Ascending aorta (tissue), 2 donors: ENCODE results near the gene FHOD3. TPM values are rescaled to one million over a fixed set of nuclear protein-coding genes. Genes with fewer than 3 reads are reported as not detected.

Experiments used
- DNase-seq, 2 donors: peaks; one replicate each; pipeline ENCODE4 v3.0.0-alpha.2; 2019; ENCODE audit warnings: low spot score in 2 of 2
- H3K27ac ChIP-seq, 2 donors: fragments of 200-600 bp; sonication (generic); one replicate each; pipeline ENCODE4 v1.5.1; 2016 to 2017; ENCODE audit warnings: mild to moderate bottlenecking in 1 of 2
- H3K27me3 ChIP-seq: fragments of 200-600 bp; sonication (generic); one replicate; pipeline ENCODE4 v1.5.1; 2017
- H3K36me3 ChIP-seq, 2 donors: fragments of 200-600 bp; sonication (generic); one replicate each; pipeline ENCODE4 v1.5.1; 2016
- H3K4me1 ChIP-seq, 2 donors: fragments of 200-600 bp; sonication (generic); one replicate each; pipeline ENCODE4 v1.5.1; 2016 to 2017; ENCODE audit warnings: mild to moderate bottlenecking in 1 of 2
- H3K4me3 ChIP-seq, 2 donors: fragments of 200-600 bp; sonication (generic); one replicate each; pipeline ENCODE4 v1.5.1; 2016 to 2017; ENCODE audit warnings: mild to moderate bottlenecking in 1 of 2
- H3K9me3 ChIP-seq, 2 donors: fragments of 200-600 bp; sonication (generic); one replicate each; pipeline ENCODE4 v1.5.1; 2016
- intact Hi-C: fragments of 100-400 bp; cut with DNase I; formaldehyde crosslinking; loops from one replicate; pipeline ENCODE4 v1.15.1; 2023
- total RNA-seq: library from RNA; depleted of rRNA; stranded (reverse); fragments of >200 nt; gene quantifications from one replicate; pipeline ENCODE4 v1.1.0, GENCODE V29; 2016
- TF ChIP-seq, protein P1 (sequence below), 3 experiments: fragments of 200-600 bp in 2 of 3; fragments of 450-650 bp in 1 of 3; sonication (generic) in 2 of 3; IDR thresholded peaks; one replicate each; pipeline ENCODE4 v1.5.1; 2016 to 2019; ENCODE audit warnings: antibody characterized with exemption in 3 of 3, mild to moderate bottlenecking in 1 of 3, moderate library complexity in 1 of 3

FHOD3 gene
- total RNA-seq, 1 donor from 2014 or later, result 12.7 TPM

DNA sequence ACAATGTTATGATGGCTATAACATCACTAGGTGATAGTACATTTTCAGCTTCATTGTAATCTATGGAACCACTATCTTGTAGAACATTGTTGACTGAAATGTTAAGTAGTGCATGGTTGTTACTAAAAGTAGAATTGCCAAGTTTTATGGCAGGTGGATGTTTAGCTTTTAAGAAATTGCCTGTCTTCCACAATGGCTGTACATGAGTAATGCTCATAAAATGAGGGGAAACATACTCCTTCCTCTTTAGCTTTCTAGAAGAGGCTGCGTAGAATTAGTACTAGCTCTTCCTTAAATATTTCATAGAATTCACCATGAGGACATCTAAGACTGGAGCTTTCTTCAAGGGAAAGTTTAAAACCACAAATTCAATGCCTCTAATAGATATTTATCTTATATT, 370.3 kb downstream of the FHOD3 start:
- peaks cover 0 to 5% of the 10 kb centered on the region in 2 donors for H3K4me1 ChIP-seq
- TF ChIP-seq, protein P1, sequence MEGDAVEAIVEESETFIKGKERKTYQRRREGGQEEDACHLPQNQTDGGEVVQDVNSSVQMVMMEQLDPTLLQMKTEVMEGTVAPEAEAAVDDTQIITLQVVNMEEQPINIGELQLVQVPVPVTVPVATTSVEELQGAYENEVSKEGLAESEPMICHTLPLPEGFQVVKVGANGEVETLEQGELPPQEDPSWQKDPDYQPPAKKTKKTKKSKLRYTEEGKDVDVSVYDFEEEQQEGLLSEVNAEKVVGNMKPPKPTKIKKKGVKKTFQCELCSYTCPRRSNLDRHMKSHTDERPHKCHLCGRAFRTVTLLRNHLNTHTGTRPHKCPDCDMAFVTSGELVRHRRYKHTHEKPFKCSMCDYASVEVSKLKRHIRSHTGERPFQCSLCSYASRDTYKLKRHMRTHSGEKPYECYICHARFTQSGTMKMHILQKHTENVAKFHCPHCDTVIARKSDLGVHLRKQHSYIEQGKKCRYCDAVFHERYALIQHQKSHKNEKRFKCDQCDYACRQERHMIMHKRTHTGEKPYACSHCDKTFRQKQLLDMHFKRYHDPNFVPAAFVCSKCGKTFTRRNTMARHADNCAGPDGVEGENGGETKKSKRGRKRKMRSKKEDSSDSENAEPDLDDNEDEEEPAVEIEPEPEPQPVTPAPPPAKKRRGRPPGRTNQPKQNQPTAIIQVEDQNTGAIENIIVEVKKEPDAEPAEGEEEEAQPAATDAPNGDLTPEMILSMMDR (IDR thresholded peaks at IDR 0.05), result no peak
- H3K27me3 ChIP-seq, result no peaks in the 10 kb centered on the region
- no peak for DNase-seq
- intact Hi-C loops, result no loop called here
- no peaks in the 10 kb centered on the region for H3K9me3 ChIP-seq
- no peaks in the 10 kb centered on the region for H3K36me3 ChIP-seq
- H3K4me3 ChIP-seq, result no peak overlapping the region
- no peak overlapping the region for H3K27ac ChIP-seq

DNA sequence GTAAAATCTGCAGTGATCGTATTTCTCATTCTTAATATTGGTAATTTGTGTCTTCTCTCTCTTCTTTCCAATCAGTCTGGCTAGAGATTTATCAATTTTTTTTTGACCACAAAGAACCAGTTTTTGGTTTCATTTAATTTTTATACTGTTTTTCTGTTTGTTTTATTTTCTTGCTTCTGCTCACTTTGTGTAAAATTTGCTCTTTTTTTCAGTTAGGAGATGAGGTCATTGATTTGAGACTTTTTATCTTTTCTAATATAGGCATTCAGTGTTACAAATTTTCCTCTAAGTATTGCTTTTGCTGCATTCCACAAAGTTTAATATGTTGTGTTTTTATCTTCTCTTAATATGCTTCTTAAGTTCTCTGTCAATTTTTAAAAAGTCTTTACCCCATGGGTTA, 370.8 kb downstream of the FHOD3 start:
- Histone ChIP-seq H3K27ac (no peak overlapping the region), H3K4me3 (no peak overlapping the region), H3K27me3 (no peaks in the 10 kb centered on the region), H3K9me3 (no peaks in the 10 kb centered on the region), H3K4me1 (peaks cover 0 to 9% of the 10 kb centered on the region in 2 donors), H3K36me3 (no peaks in the 10 kb centered on the region)
- DNase-seq, result no peak
- intact Hi-C loops, result no loop called here
- TF ChIP-seq, protein P1 (IDR thresholded peaks at IDR 0.05), result no peak

DNA sequence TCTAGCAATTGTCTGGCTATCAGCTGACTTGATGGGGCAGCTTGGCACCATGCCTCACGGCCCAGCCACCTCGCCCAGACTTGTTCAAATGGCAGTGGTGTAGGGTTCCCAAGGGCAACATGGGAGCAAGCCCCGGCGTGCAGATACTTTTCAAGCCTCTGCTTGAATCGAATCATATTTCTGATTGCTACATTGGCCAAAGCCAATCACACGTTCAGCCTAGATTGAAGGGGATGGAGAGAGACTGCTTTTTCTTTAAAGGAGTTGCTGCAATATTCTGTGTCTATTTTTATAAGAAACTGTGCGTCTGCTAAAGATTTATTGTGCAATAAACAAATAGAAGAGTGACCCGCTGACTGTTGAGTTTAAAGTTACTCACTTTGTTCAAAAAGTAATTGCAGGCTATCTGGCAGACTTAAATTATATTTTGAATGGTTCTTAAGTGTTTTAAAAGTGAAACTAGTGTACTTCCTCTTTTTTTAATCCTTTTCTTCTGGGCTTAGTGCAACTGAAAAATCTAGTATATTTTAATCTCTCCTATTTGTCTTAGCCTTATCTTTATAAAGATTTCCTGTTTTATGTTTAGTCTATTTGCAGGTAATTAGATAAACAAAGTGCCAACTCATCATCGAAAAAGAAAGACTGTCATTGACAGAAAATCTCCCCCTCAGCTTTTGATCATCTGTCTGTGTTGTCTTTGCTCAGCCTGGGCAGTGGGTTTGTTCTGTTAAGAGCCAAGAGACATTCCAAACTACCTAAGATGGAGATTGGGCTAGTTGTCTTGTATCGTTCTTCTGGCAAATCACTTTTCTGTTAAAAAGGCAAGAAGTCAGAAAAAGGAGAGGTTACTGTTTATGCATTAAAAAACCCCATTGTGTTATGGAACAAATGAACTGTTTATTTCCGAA, 375.2 kb downstream of the FHOD3 start:
- Histone ChIP-seq H3K4me1 (peaks cover 0 to 13% of the 10 kb centered on the region in 2 donors), H3K36me3 (no peaks in the 10 kb centered on the region), H3K9me3 (peaks cover 0 to 16% of the 10 kb centered on the region in 2 donors), H3K27ac (peak overlapping the region; percentile 69 to 77), H3K27me3 (no peaks in the 10 kb centered on the region), H3K4me3 (peak overlapping the region; percentile 42 to 46)
- peak in 1 of 2 donors; percentile 67 for DNase-seq
- TF ChIP-seq, protein P1 (IDR thresholded peaks at IDR 0.05), result no peak
- intact Hi-C loops, result loop anchor here (5.0 kb wide), 2 partner anchors 45 to 90 kb away; no protein-coding TSS in a partner anchor

DNA sequence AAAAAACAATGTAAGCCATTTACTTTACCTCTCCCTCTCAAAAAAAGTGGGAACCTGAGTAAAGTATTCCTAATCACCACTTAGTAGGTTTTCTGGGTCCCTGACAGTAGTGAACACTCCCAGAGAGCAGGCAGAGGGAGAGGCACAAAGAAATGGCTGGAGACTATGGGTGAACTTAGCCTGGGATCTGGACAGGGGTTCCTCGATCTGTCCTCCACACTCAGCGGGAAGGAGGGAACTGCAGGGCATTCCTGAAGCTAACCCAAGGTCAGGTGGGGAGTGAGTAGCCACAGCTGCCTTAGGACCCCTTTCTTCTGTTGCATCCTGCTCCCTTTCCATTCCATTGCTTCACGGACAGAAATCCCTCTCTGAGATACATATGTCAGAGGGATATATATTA, 375.9 kb downstream of the FHOD3 start:
- TF ChIP-seq, protein P1 (IDR thresholded peaks at IDR 0.05), result no peak
- H3K9me3 ChIP-seq, result peaks cover 0 to 16% of the 10 kb centered on the region in 2 donors
- peak overlapping the region; percentile 69 to 77 for H3K27ac ChIP-seq
- peaks cover 0 to 13% of the 10 kb centered on the region in 2 donors for H3K4me1 ChIP-seq
- no peak for DNase-seq
- intact Hi-C loops, result loop anchor here (5.0 kb wide), 2 partner anchors 46 to 91 kb away; no protein-coding TSS in a partner anchor
- H3K4me3 ChIP-seq, result peak overlapping the region in 1 of 2 donors; percentile 46
- no peaks in the 10 kb centered on the region for H3K27me3 ChIP-seq
- no peaks in the 10 kb centered on the region for H3K36me3 ChIP-seq

DNA sequence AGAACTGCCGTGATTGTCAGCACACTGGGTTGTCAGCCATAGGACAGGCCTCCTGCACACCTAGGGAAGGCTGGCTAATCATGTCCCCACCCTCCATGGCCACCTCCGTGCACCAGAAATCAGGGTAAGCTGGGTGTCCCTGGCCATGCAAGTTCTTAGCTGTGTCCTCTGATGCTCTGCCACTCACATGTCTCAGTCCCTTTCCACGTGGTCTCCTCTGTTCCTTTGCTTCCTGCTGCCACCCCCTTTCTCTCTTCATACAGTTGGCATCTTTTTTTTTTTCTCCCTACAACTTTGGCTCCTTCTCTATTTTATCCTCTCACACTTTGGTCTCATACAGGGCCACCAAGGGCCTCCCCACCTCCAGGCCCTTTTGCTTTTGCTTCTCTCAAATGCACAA, 377.6 kb downstream of the FHOD3 start:
- Histone ChIP-seq H3K9me3 (peaks cover 0 to 16% of the 10 kb centered on the region in 2 donors), H3K4me3 (no peak overlapping the region), H3K27me3 (no peaks in the 10 kb centered on the region), H3K36me3 (no peaks in the 10 kb centered on the region), H3K4me1 (peaks cover 0 to 13% of the 10 kb centered on the region in 2 donors), H3K27ac (no peak overlapping the region)
- DNase-seq, result no peak
- TF ChIP-seq, protein P1 (IDR thresholded peaks at IDR 0.05), result no peak
- intact Hi-C loops, result no loop called here
